ENCODE measurements around the gene SPSB2. TPM values are rescaled to one million over a fixed set of nuclear protein-coding genes. Genes with fewer than 3 reads are reported as not detected.
A peak's percentile ranks its signal among the peaks of the same experiment; 100 is the strongest.

Gene SPSB2
- total and polyA plus RNA-seq, 9 of the 15 experiments (the other 6 are each of a cell fraction or from before 2014, with no cell fraction given) = 0.10 to 10.6 (median 1.9) TPM

DNA sequence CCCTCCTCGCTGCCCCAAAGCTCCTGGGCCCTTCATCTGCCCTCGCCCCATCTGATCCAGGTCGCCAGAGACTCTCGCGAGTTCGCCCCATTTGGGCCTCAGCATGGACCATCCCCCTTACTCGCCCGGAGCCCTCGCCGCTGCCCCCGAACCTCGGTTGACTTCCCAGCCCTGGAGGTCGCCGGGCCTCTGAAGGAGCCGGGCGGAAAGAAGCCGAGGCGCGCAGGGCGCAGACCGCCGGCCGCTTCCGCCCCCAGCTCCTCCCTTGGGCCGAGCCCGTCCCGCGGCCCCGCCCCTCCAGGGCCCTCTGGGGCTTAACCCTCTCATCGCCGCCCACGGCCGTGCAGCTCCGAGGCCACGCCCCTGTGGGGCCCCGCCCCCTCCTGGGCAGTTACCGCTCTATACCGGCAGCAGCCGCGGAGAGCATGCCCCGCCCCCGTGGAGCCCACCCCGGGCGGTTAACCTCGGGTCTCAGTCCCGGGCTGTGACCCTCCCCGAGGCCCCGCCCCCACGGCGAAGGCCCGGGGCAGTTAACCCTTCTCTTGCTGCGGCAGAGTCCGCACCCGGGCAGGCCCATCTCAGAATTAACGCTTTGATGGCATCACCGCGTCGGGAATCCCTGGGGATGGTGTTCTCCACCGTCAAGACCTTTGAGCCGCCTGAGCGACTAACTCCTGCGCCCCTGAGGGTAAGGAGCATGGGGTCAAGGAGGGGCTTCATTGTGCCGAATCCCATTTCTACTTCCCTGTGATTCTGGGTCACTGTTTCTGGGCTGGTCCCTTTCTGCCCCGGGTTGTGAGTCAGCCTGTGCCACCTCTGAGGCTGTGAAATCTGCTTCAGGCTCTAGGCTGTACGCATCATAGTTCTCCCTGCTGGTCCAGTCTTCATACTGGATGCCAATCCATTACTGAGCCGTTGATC lies at the start of gene SPSB2 (continued):
- no peak for TF ChIP-seq ZNF124 (CRISPR knock-in tag; IDR thresholded peaks at IDR 0.05)
- TF ChIP-seq ADNP (tag; IDR thresholded peaks at IDR 0.05) = no peak
- peak; percentile 52 for TF ChIP-seq TAF1 (IDR thresholded peaks at IDR 0.05; ENCODE audit: control insufficient read depth, extremely low read depth, insufficient read depth, low read length, severe bottlenecking)
- no peak for TF ChIP-seq POLR2H (tag; IDR thresholded peaks at IDR 0.05; ENCODE audit: low read depth)
- TF ChIP-seq, protein P1, sequence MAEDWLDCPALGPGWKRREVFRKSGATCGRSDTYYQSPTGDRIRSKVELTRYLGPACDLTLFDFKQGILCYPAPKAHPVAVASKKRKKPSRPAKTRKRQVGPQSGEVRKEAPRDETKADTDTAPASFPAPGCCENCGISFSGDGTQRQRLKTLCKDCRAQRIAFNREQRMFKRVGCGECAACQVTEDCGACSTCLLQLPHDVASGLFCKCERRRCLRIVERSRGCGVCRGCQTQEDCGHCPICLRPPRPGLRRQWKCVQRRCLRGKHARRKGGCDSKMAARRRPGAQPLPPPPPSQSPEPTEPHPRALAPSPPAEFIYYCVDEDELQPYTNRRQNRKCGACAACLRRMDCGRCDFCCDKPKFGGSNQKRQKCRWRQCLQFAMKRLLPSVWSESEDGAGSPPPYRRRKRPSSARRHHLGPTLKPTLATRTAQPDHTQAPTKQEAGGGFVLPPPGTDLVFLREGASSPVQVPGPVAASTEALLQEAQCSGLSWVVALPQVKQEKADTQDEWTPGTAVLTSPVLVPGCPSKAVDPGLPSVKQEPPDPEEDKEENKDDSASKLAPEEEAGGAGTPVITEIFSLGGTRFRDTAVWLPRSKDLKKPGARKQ (CRISPR knock-in tag; IDR thresholded peaks at IDR 0.05) = no peak
- TF ChIP-seq BMI1 (IDR thresholded peaks at IDR 0.05; ENCODE audit: low read length) = no peak
- peak; percentile 39 for TF ChIP-seq FIP1L1 (IDR thresholded peaks at IDR 0.05; ENCODE audit: low read depth, low read length, poor library complexity, severe bottlenecking)
- TF ChIP-seq, protein P2, sequence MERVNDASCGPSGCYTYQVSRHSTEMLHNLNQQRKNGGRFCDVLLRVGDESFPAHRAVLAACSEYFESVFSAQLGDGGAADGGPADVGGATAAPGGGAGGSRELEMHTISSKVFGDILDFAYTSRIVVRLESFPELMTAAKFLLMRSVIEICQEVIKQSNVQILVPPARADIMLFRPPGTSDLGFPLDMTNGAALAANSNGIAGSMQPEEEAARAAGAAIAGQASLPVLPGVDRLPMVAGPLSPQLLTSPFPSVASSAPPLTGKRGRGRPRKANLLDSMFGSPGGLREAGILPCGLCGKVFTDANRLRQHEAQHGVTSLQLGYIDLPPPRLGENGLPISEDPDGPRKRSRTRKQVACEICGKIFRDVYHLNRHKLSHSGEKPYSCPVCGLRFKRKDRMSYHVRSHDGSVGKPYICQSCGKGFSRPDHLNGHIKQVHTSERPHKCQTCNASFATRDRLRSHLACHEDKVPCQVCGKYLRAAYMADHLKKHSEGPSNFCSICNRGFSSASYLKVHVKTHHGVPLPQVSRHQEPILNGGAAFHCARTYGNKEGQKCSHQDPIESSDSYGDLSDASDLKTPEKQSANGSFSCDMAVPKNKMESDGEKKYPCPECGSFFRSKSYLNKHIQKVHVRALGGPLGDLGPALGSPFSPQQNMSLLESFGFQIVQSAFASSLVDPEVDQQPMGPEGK (CRISPR knock-in tag; IDR thresholded peaks at IDR 0.05; ENCODE audit: borderline replicate concordance) = no peak
- TF ChIP-seq, protein P3, sequence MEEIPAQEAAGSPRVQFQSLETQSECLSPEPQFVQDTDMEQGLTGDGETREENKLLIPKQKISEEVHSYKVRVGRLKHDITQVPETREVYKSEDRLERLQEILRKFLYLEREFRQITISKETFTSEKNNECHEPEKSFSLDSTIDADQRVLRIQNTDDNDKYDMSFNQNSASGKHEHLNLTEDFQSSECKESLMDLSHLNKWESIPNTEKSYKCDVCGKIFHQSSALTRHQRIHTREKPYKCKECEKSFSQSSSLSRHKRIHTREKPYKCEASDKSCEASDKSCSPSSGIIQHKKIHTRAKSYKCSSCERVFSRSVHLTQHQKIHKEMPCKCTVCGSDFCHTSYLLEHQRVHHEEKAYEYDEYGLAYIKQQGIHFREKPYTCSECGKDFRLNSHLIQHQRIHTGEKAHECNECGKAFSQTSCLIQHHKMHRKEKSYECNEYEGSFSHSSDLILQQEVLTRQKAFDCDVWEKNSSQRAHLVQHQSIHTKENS (CRISPR knock-in tag; IDR thresholded peaks at IDR 0.05) = no peak
- TF ChIP-seq, protein P4, sequence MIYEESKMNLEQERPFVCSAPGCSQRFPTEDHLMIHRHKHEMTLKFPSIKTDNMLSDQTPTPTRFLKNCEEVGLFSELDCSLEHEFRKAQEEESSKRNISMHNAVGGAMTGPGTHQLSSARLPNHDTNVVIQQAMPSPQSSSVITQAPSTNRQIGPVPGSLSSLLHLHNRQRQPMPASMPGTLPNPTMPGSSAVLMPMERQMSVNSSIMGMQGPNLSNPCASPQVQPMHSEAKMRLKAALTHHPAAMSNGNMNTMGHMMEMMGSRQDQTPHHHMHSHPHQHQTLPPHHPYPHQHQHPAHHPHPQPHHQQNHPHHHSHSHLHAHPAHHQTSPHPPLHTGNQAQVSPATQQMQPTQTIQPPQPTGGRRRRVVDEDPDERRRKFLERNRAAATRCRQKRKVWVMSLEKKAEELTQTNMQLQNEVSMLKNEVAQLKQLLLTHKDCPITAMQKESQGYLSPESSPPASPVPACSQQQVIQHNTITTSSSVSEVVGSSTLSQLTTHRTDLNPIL (CRISPR knock-in tag; IDR thresholded peaks at IDR 0.05) = no peak
- TF ChIP-seq, protein P5, sequence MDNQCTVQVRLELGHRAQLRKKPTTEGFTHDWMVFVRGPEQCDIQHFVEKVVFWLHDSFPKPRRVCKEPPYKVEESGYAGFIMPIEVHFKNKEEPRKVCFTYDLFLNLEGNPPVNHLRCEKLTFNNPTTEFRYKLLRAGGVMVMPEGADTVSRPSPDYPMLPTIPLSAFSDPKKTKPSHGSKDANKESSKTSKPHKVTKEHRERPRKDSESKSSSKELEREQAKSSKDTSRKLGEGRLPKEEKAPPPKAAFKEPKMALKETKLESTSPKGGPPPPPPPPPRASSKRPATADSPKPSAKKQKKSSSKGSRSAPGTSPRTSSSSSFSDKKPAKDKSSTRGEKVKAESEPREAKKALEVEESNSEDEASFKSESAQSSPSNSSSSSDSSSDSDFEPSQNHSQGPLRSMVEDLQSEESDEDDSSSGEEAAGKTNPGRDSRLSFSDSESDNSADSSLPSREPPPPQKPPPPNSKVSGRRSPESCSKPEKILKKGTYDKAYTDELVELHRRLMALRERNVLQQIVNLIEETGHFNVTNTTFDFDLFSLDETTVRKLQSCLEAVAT (IDR thresholded peaks at IDR 0.05) = no peak
- TF ChIP-seq, protein P6, sequence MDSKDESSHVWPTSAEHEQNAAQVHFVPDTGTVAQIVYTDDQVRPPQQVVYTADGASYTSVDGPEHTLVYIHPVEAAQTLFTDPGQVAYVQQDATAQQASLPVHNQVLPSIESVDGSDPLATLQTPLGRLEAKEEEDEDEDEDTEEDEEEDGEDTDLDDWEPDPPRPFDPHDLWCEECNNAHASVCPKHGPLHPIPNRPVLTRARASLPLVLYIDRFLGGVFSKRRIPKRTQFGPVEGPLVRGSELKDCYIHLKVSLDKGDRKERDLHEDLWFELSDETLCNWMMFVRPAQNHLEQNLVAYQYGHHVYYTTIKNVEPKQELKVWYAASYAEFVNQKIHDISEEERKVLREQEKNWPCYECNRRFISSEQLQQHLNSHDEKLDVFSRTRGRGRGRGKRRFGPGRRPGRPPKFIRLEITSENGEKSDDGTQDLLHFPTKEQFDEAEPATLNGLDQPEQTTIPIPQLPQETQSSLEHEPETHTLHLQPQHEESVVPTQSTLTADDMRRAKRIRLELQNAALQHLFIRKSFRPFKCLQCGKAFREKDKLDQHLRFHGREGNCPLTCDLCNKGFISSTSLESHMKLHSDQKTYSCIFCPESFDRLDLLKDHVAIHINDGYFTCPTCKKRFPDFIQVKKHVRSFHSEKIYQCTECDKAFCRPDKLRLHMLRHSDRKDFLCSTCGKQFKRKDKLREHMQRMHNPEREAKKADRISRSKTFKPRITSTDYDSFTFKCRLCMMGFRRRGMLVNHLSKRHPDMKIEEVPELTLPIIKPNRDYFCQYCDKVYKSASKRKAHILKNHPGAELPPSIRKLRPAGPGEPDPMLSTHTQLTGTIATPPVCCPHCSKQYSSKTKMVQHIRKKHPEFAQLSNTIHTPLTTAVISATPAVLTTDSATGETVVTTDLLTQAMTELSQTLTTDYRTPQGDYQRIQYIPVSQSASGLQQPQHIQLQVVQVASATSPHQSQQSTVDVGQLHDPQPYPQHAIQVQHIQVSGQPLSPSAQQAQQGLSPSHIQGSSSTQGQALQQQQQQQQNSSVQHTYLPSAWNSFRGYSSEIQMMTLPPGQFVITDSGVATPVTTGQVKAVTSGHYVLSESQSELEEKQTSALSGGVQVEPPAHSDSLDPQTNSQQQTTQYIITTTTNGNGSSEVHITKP (IDR thresholded peaks at IDR 0.05; ENCODE audit: partially characterized antibody) = peak; percentile 23

Measured in K562 (cell line).